Measurements from ENCODE around the gene REPIN1. TPM values are rescaled to one million over a fixed set of nuclear protein-coding genes. Genes with fewer than 3 reads are reported as not detected.
"Not testable (repeated sequence)": the region's sequence is repeated elsewhere in the genome, so short reads cannot be mapped to it uniquely, and the experiment has no call there.

REPIN1 gene
- total RNA-seq, 2 experiments from 2014 or later: 45.7 to 49.3 TPM

- Mint-ChIP-seq H3K27ac (no peak overlapping the region), H3K36me3 (ENCODE audit: low read depth) (no peaks in the 10 kb centered on the region)
These were observed 12.5 kb downstream of the REPIN1 start for GRCh38 chr7:150381096-150381495.

GRCh38 chr7:150381785-150382122 lies 13.1 kb downstream of the REPIN1 start:
- Mint-ChIP-seq H3K27ac (no peak overlapping the region), H3K9me3 (peaks cover 1% of the 10 kb centered on the region), H3K36me3 (ENCODE audit: low read depth) (no peaks in the 10 kb centered on the region), H3K4me1 (ENCODE audit: low read depth) (peaks cover 23% of the 10 kb centered on the region), H3K27me3 (ENCODE audit: low read depth) (no peaks in the 10 kb centered on the region), H3K4me3 (no peak overlapping the region)
- DNase-seq: no peak
- CTCF ChIA-PET: no interaction called here
- intact Hi-C loops (cut with micrococcal nuclease): no loop called here

More at GRCh38 chr7:150381096-150381495, 12.5 kb downstream of the REPIN1 start:
- Mint-ChIP-seq H3K4me3 (no peak overlapping the region), H3K4me1 (ENCODE audit: low read depth) (peaks cover 30% of the 10 kb centered on the region), H3K9me3 (no peaks in the 10 kb centered on the region), H3K27me3 (ENCODE audit: low read depth) (no peaks in the 10 kb centered on the region)
- intact Hi-C loops (cut with micrococcal nuclease): no loop called here
- CTCF ChIA-PET: interaction anchor here (0.7 kb wide), 1 partner anchor 14 kb away, joined by 3 read pairs; no protein-coding TSS in a partner anchor
- DNase-seq: no peak

GRCh38 chr7:150382123-150382843 lies 13.7 kb downstream of the REPIN1 start:
- DNase-seq: no peak
- intact Hi-C loops (cut with micrococcal nuclease): no loop called here
- Mint-ChIP-seq H3K4me3 (no peak overlapping the region), H3K9me3 (peaks cover 1% of the 10 kb centered on the region), H3K36me3 (ENCODE audit: low read depth) (no peaks in the 10 kb centered on the region), H3K27me3 (ENCODE audit: low read depth) (no peaks in the 10 kb centered on the region), H3K27ac (no peak overlapping the region), H3K4me1 (ENCODE audit: low read depth) (peaks cover 20% of the 10 kb centered on the region)
- CTCF ChIA-PET: no interaction called here

GRCh38 chr7:150382844-150383225 lies 14.2 kb downstream of the REPIN1 start:
- no peak for DNase-seq
- Mint-ChIP-seq H3K36me3 (ENCODE audit: low read depth) (no peaks in the 10 kb centered on the region), H3K27ac (no peak overlapping the region), H3K27me3 (ENCODE audit: low read depth) (no peaks in the 10 kb centered on the region), H3K9me3 (peaks cover 1% of the 10 kb centered on the region), H3K4me3 (no peak overlapping the region), H3K4me1 (ENCODE audit: low read depth) (peaks cover 14% of the 10 kb centered on the region)
- intact Hi-C loops (cut with micrococcal nuclease): no loop called here
- CTCF ChIA-PET: no interaction called here

GRCh38 chr7:150383710-150384397 lies 15.2 kb downstream of the REPIN1 start:
- no peak overlapping the region for H3K4me3 Mint-ChIP-seq
- peaks cover 10% of the 10 kb centered on the region for H3K4me1 Mint-ChIP-seq (ENCODE audit: low read depth)
- intact Hi-C loops (cut with micrococcal nuclease): no loop called here
- no peak for DNase-seq
- H3K27me3 Mint-ChIP-seq (ENCODE audit: low read depth): no peaks in the 10 kb centered on the region
- H3K36me3 Mint-ChIP-seq (ENCODE audit: low read depth): no peaks in the 10 kb centered on the region
- no peak overlapping the region for H3K27ac Mint-ChIP-seq
- H3K9me3 Mint-ChIP-seq: peaks cover 1% of the 10 kb centered on the region
- CTCF ChIA-PET: interaction anchor here (1.3 to 1.6 kb wide), 2 partner anchors 9 to 28 kb away, joined by 3 to 4 read pairs; no protein-coding TSS in a partner anchor

GRCh38 chr7:150384406-150385301 lies 16.0 kb downstream of the REPIN1 start:
- intact Hi-C loops (cut with micrococcal nuclease): no loop called here
- Mint-ChIP-seq H3K36me3 (ENCODE audit: low read depth) (no peaks in the 10 kb centered on the region), H3K4me1 (ENCODE audit: low read depth) (peaks cover 10% of the 10 kb centered on the region), H3K4me3 (no peak overlapping the region), H3K27ac (no peak overlapping the region), H3K9me3 (peaks cover 1% of the 10 kb centered on the region), H3K27me3 (ENCODE audit: low read depth) (no peaks in the 10 kb centered on the region)
- CTCF ChIA-PET: interaction anchor here (1.3 to 1.6 kb wide), 2 partner anchors 10 to 28 kb away, joined by 3 to 4 read pairs; no protein-coding TSS in a partner anchor
- no peak for DNase-seq

GRCh38 chr7:150385302-150385723 lies 16.7 kb downstream of the REPIN1 start:
- no peak overlapping the region for H3K27ac Mint-ChIP-seq
- H3K27me3 Mint-ChIP-seq (ENCODE audit: low read depth): no peaks in the 10 kb centered on the region
- no peak for DNase-seq
- H3K4me1 Mint-ChIP-seq (ENCODE audit: low read depth): peaks cover 3% of the 10 kb centered on the region
- CTCF ChIA-PET: interaction anchor here (1.3 to 1.6 kb wide), 2 partner anchors 10 to 29 kb away, joined by 3 to 4 read pairs; no protein-coding TSS in a partner anchor
- peaks cover 1% of the 10 kb centered on the region for H3K9me3 Mint-ChIP-seq
- intact Hi-C loops (cut with micrococcal nuclease): no loop called here
- no peak overlapping the region for H3K4me3 Mint-ChIP-seq
- no peaks in the 10 kb centered on the region for H3K36me3 Mint-ChIP-seq (ENCODE audit: low read depth)

GRCh38 chr7:150385884-150386283 lies 17.3 kb downstream of the REPIN1 start:
- H3K27ac Mint-ChIP-seq; H3K27me3 Mint-ChIP-seq (ENCODE audit: low read depth); H3K4me3 Mint-ChIP-seq; H3K4me1 Mint-ChIP-seq (ENCODE audit: low read depth); intact Hi-C loops (cut with micrococcal nuclease); H3K36me3 Mint-ChIP-seq (ENCODE audit: low read depth); H3K9me3 Mint-ChIP-seq; DNase-seq; CTCF ChIA-PET: not testable (repeated sequence)

- CTCF ChIA-PET: interaction anchor here (1.2 kb wide), 1 partner anchor 32 kb away, joined by 5 read pairs; no protein-coding TSS in a partner anchor
- intact Hi-C loops (cut with micrococcal nuclease): no loop called here
- Mint-ChIP-seq H3K4me3 (no peak overlapping the region), H3K27me3 (ENCODE audit: low read depth) (no peaks in the 10 kb centered on the region), H3K36me3 (ENCODE audit: low read depth) (no peaks in the 10 kb centered on the region), H3K9me3 (peaks cover 1% of the 10 kb centered on the region), H3K27ac (no peak overlapping the region), H3K4me1 (ENCODE audit: low read depth) (no peaks in the 10 kb centered on the region)
- DNase-seq: no peak
These were observed 19.7 kb downstream of the REPIN1 start for GRCh38 chr7:150388306-150388705.

GRCh38 chr7:150388709-150389531 lies 20.3 kb downstream of the REPIN1 start:
- Mint-ChIP-seq H3K4me1 (ENCODE audit: low read depth) (no peaks in the 10 kb centered on the region), H3K4me3 (no peak overlapping the region), H3K27ac (no peak overlapping the region), H3K36me3 (ENCODE audit: low read depth) (no peaks in the 10 kb centered on the region), H3K27me3 (ENCODE audit: low read depth) (no peaks in the 10 kb centered on the region), H3K9me3 (peaks cover 1% of the 10 kb centered on the region)
- no peak for DNase-seq
- CTCF ChIA-PET: interaction anchor here (0.9 to 1.2 kb wide), 2 partner anchors 11 to 33 kb away, joined by 3 to 5 read pairs; no protein-coding TSS in a partner anchor
- intact Hi-C loops (cut with micrococcal nuclease): no loop called here

- H3K4me1 Mint-ChIP-seq (ENCODE audit: low read depth): no peaks in the 10 kb centered on the region
- no peak overlapping the region for H3K27ac Mint-ChIP-seq
- no peaks in the 10 kb centered on the region for H3K27me3 Mint-ChIP-seq (ENCODE audit: low read depth)
- CTCF ChIA-PET: interaction anchor here (0.9 kb wide), 1 partner anchor 11 kb away, joined by 3 read pairs; no protein-coding TSS in a partner anchor
- peaks cover 1% of the 10 kb centered on the region for H3K9me3 Mint-ChIP-seq
- no peaks in the 10 kb centered on the region for H3K36me3 Mint-ChIP-seq (ENCODE audit: low read depth)
- H3K4me3 Mint-ChIP-seq: no peak overlapping the region
- DNase-seq: no peak
- intact Hi-C loops (cut with micrococcal nuclease): no loop called here
These were observed 20.9 kb downstream of the REPIN1 start for GRCh38 chr7:150389532-150389816.
